IPS-18c (cell line): ENCODE data around the gene NKD2.
A peak's percentile ranks its signal among the peaks of the same experiment; 100 is the strongest.

ENCODE experiments used
- H3K4me3 ChIP-seq: 2 replicates; pipeline ENCODE4 v1.7.0; 2013; ENCODE audit warnings: low read depth, mild to moderate bottlenecking, low read length, moderate library complexity; ENCODE audit not compliant: insufficient read depth
- H3K9me3 ChIP-seq: one replicate; pipeline ENCODE4 v1.6.1; 2013; ENCODE audit warnings: mild to moderate bottlenecking, low read length, moderate library complexity; ENCODE audit not compliant: control insufficient read depth, insufficient read depth

Gene NKD2

DNA sequence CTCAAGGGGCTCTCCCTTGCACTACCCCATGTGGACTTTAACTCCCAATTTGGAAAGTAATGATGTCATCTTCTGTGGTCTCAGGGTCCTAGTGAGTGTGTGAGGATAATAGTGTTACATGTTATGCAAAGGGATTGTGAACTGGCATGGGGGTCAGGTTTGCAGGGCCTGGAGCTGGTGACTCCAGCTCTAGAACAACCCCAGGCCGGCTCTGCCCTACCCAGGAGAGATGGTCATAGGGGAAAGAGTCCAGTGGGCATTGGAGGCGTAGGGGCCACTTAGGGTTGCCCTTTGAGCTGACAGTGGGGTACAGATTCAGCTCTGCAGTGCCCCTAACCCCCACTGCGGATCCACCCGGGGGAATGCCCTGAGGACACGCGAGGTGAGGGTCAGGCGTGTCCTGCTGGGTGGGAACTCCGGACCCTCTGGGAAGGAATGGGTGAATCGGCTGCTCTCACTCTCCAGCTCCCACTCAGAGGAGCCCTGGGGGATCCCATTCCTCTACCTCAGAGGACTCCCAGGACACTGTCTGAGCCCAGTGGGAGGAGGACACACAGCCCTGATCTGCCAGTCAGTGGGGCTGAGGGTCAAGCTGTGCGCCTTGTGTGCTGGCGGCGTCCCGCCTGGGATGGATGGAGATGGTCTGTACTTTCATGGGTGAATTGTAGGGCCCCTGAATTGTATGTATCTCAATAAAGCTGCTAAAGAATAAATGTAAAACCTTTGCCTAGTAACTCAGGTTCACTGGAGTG, 2.5 kb upstream of the NKD2 start:
- no peak overlapping the region; the same call in 1 of the 2 replicates for H3K4me3 ChIP-seq

DNA sequence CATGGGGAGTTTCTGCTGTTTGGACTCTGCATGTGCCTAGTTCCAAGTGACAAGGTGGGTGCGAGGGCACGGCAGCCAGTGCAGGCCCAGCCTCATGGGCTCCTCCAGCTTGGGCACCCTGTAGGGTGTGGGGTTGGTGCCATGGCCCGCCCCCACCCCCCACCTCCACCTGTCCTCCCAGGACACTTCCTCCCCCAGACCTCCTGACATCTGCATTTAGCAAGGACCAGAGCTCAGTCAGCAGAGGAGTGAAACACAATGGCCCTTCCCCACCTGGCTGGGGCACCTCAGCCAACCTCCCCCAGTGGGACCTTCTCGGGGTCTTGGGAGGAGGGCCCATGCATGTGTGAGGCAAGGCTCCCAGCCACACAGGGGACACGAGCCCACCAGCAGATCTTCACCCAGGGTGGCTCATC, 1.9 kb upstream of the NKD2 start:
- H3K9me3 ChIP-seq: peaks cover 2% of the 10 kb centered on the region

More for the DNA sequence above, 2.5 kb upstream of the NKD2 start:
- peaks cover 2% of the 10 kb centered on the region for H3K9me3 ChIP-seq

DNA sequence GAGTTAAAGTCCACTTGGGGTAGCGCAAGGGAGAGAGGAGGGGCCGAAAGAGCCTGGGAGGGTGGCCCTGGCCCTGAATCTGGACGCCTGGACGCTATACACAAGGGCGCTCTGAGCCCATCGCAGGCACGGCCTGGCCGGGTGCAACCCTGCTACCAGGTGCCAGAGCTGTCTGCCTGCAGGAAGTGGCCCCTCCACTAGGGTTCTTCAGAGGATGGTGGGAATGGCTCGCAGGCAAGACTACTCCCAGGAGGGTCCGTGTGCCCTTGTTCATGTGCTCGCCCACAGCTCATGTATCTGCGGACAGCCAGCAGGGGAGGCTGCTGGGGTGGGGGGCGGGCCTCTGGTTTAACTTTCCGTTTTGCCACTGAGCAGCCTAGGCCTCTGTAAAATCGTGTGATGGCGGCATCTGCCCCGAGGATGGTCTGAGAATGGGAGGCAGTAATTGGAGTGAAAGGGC, 1.4 kb upstream of the NKD2 start:
- Histone ChIP-seq H3K4me3 (no peak overlapping the region), H3K9me3 (peaks cover 2% of the 10 kb centered on the region)

More for the DNA sequence above, 1.9 kb upstream of the NKD2 start:
- H3K4me3 ChIP-seq: no peak overlapping the region; the same call in 1 of the 2 replicates

DNA sequence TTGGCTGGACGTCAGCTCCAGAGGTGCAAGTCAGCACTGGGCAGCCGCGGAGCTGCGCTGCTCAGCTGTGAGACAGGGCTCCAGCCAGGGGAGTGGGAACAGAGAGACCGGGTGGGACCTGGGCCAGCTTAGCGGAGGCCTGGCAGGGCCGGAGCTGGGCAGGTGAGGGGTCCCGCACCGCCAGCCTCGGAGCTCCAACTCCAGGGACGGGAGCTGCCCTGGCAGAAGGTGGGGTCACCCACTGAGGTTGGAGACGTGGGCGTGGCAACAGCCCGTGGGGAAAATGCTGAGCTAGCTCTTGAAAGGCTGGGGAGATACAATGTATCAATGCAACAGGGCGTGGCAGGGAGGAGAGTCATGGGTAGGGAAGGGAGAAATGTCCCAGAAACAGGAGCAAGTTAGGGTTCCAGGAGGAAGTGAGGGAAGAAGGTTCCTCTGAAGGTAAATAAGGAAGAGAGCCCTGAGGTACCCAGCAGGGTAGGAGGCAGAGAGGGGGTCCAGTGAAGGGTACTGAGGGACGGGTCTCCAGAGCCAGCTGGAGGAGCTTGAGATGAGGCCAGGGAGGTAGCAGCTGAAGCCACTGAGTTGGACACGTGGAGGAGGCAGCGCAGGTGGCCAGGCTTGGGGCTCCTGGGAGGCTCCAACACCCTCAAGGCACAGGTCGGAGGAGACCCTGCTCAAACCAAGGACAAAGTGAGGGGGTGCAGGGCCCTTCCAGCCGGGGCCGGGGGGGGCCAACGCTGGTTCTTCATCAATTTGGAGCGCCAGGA, 736 bp upstream of the NKD2 start:
- no peak overlapping the region for H3K4me3 ChIP-seq
- peaks cover 2% of the 10 kb centered on the region for H3K9me3 ChIP-seq

DNA sequence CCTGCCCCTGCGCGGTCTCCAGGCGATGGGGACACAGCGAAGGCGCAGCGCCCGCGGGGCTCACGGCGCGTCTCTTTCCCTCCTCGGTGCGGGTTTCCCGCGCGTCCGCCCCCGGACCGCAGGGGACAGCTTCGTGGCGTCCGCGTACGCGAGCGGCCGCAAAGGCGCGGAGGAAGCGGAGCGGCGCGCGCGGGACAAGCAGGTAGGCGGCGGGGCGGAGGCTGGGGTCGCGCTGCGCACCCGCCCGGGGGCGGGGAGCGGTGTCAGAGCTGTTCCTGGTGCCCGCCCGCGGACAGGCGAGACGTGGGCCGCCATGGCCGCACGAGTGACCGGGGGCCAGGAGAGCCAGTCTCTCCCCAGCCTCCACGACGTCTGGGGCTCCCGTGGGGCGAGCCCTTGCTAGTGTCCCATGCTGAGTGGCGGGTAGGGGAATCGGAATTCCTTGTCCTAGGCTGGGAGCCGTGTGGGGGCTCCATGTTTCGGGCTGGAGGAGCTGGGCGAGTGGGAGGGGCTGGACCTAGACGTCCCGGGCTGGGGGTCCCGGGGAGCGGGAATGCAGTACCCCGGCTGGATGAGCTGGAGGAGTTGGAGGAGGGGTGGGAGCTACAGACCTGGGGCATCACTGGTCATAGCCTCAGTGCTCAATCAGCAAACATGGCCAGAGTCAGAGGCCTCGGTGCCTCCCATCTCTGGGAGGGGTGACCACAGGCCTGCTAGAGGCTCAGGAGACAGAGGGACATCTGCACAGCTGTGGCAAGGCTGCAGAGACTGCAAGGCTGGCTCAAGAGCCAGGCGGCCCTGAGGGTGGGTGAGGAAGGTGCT, 968 bp downstream of the NKD2 start:
- Histone ChIP-seq H3K4me3 (peak overlapping the region; percentile 58), H3K9me3 (peaks cover 2% of the 10 kb centered on the region)

DNA sequence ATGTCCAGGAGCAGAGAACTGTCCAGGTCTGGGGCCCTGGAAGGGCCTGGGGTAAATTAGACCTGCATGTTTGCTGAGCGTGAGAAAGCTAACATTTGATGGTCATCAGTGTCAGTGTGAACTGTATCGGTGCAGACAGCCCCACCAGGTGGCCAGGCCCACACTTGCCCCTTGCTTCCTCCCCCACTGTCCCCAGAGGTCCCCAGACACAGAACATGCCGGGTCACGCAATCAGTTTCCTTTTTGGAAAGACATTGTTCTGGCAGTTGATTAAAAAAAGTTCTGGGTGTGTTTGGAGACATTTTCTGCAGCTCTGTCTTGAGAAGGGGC, 1.5 kb downstream of the NKD2 start:
- Histone ChIP-seq H3K4me3 (no peak overlapping the region), H3K9me3 (peaks cover 2% of the 10 kb centered on the region)

DNA sequence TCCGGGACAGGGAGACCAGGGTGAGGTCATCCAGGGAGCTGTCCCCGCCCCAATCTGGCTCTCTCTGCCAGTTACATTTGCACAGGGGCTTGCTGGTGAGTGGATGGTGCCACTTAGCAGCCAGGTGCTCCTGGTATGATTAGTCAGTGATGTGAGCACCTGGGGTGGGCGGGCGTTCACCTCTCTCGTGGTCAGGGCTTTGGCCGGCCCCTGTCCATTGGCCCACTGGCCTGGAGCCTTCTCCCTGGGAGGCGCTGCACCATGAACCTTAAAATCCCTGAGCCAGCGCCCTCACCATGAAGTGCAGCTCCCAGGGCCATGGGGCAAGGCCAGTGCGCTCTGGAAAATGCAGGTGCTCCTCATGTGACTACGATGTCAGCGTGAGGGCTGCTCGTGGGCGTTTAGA, 2.0 kb downstream of the NKD2 start:
- Histone ChIP-seq H3K9me3 (no peaks in the 10 kb centered on the region), H3K4me3 (no peak overlapping the region)

DNA sequence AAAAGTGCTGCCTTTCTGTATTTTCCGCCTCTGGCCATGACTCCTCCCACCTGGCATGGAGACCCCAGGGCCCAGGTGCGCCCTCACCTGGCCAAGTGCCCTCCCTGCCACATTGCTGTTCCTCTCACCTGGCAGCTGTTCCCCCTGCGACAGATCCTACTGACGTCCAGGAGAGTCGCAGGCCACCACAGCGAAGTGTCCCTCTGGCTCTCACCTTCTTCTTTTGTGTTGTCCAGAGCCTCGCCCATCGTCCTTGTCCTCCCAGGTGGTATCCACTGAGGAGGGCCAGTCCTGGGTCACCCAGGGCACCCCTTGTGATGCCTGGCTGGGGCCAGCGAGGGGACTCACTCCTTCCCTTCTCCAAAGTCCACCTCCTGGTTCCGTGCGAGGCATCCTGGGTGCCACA, 2.6 kb downstream of the NKD2 start:
- Histone ChIP-seq H3K9me3 (no peaks in the 10 kb centered on the region), H3K4me3 (no peak overlapping the region)

DNA sequence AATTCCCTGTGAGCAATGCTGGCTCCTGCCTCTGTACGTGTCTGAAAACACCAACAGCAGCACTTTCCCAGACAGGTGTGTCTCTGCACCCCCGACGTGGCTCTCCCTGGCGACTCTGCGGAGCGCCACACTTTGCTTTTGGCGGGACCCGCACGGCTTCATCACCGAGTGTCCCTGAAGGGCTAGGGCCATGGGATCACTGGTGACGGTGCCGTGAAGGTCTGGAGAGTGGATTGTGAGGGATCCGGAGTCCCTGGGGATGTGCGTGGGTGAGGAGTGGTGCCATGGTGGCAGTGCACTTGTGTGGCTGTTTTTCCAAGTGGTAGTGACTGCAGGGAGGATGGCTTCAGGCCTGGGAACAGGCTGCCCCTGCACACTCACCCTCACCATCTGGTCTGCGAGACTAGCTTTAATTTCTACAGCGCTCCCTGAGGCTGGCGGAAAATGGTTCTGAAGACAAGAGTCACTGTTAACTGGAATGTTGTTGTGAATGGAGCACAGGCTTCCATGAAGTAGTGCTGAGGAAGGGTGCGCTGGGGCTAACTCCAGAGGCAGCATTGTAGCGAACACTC, 3.2 kb downstream of the NKD2 start:
- H3K9me3 ChIP-seq: no peaks in the 10 kb centered on the region
- no peak overlapping the region for H3K4me3 ChIP-seq

DNA sequence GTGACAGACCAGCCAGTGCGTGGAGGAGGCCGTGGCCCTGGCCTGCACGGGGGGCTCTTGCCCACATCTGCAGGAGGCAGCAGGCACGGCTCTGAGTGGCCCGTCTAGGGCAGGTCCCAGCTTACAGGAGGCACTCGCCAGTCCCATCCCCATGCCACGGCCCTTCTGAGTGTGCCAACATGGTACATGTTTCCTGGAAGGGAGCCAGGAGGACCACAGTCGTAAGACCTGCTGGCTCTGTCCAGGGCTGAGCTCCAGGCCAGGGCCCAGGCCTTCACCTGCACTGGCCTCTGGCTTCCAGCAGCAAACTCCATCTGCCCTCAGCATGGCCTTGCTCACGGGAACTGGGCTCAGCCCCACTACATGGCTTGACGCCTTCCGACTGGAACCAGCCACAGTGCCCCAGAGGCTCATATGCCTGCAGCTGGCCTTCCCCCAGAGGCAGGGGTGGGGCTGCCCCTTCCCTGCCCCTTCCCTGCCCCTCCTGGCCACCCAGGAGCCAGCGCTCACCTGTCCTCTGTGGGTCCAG, 3.8 kb downstream of the NKD2 start:
- Histone ChIP-seq H3K4me3 (no peak overlapping the region), H3K9me3 (no peaks in the 10 kb centered on the region)

DNA sequence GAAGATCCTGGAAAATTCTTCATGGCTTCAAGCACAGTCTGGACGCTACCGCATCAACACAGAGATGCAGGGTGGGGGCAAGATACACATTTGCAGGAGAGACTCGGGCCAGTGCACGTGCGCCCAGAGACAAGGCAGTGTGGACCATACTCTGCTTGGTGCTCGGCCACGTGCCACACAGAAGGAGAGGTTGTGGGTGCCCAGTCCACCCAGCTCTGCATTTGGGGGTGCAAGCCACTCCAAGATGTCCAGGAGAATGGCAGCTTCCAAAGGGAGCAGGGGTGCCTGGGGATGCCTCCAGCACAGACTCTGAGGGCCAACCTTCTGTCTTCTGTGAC, 4.3 kb downstream of the NKD2 start:
- Histone ChIP-seq H3K4me3 (no peak overlapping the region), H3K9me3 (no peaks in the 10 kb centered on the region)

DNA sequence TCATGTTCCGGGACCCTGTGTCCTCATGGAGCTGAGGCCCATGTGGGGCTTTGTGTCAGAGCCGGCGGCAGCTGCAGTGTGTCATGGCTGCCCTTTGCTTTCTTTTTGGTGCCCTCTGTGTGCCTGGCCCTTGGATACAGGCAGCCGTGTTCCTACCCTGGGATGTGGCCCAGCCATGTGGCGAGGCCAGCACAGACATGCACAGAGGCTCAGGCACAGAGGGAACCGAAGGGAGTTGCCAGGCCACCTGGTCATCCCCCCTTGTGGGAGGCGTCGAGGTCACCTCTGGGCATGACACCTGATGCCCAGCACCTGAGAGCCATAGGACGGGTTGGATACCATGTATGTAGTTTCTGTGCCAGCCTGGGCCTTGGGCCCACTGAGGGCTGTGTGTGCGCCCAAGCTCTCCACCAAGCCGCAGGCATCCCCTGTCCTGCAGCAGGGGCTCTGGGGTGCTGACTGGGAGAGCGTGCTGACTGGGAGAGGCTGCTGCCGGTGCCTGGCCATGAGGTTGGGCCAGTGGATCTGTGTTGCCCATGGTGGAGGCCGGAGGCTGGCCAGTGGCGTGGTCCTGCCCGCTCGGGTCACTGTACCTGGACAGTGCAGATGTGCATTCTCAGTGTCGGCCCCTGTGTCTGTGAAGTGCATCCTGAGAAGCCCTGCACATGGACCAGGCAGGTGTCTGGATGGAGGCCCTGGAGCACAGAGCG, 4.8 kb downstream of the NKD2 start:
- H3K4me3 ChIP-seq: no peak overlapping the region
- H3K9me3 ChIP-seq: no peaks in the 10 kb centered on the region

DNA sequence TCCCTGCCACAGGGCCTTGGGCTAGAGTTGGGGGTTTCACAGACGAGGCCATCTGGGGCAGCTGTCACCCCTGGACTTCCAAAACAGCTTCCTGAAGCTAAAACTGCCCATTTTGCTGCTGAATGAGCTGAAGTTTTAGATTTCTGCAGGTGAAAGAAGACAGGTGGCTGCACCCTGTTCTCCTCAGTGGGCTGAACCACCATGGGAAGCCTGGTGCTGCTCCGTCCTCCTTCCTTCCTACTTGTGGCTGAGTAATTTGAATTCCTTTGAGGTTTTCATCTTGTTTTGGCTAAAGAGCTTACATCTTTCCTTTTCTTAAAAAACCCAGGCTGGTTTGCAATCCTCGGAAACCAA, 5.3 kb downstream of the NKD2 start:
- Histone ChIP-seq H3K4me3 (no peak overlapping the region), H3K9me3 (no peaks in the 10 kb centered on the region)

DNA sequence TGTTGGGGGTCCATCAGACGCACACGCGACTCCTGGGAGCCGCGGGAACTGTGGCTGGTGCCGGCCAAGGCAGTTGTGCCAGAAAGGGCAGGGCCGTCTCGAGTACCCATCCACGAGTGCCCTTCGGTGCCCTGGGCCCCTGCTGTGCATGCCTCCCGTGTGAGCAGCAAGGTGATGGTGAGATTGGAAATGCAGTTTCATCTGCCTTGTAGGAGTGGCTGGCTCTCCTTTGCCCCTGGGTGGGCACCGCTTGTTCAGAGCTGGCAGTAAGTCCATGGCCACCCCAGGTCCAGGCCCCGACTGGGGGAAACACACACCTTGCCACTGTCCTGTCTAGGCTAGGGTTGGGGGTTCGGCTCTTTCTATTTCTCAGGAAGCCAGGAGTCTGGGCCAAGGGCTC, 5.7 kb downstream of the NKD2 start:
- H3K4me3 ChIP-seq: no peak overlapping the region
- H3K9me3 ChIP-seq: no peaks in the 10 kb centered on the region

DNA sequence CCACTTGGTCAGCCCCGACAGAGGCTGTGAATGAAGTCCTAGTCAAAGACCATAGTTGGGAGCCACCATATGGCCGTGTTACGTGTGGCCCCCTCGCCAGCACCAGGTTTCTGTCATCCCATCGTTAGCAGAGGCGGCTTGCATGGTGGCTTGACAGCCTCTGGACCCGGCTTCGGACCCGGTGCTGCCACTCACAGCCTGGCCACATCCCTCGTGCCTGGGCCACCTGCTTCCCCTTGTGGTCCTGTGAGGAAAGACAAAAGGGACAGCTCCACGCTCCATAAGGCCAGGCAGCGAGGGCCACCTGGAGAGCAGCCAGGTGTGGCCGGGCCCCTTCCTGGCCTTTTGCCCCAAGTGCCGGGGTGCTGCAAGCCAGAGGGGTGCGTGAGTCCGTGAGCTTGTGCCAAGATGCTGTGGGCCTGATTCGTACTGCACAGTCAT, 6.2 kb downstream of the NKD2 start:
- Histone ChIP-seq H3K9me3 (no peaks in the 10 kb centered on the region), H3K4me3 (no peak overlapping the region)

DNA sequence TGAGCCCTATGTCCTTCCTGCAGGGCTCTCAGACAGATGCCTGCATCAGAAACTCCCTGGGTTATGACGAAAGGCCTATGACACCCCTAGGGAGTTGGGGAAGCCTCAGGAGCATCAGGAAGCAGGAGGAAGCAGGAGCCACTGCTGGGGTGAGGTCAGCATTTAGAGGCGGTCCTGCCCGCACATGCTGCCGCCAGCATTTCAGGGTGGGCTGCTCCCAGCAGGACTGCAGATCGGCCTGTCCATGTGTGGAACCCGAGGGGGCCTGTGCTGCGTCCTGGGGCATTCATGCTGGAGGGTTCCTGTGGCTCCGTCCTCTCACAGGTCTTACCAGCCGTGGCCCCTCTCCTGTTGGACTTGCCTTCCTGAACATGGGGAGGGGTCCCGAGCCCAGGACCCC, 6.9 kb downstream of the NKD2 start:
- no peaks in the 10 kb centered on the region for H3K9me3 ChIP-seq
- H3K4me3 ChIP-seq: no peak overlapping the region

DNA sequence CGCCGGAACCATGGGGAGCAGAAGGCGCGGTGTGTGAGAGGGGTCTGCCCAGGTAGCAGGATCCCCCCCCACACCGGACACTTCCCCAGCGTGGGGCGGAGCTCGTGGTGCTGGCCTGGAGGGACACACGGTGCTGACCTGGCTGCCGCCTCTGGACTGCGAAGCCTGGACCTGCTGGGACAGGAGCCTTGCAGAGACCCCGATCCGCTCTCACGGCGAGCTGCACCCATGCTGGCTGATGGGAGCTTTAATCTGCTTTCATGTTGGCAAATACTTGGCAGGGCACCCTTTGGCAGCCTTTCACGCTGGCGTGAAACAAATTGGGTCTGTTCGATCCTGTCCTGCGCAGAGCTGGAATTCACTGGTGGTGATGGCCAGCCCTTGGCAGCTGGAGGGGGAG, 7.4 kb downstream of the NKD2 start:
- no peak overlapping the region for H3K4me3 ChIP-seq
- H3K9me3 ChIP-seq: no peaks in the 10 kb centered on the region
